Measurements from ENCODE around the gene PCDHGA4. TPM values are rescaled to one million over a fixed set of nuclear protein-coding genes. Genes with fewer than 3 reads are reported as not detected.

The PCDHGA4 gene
- total and polyA plus RNA-seq, 2 of the 8 experiments (the other 6 are each of a cell fraction or from before 2014, with no cell fraction given), result 1.4 to 1.9 TPM

DNA sequence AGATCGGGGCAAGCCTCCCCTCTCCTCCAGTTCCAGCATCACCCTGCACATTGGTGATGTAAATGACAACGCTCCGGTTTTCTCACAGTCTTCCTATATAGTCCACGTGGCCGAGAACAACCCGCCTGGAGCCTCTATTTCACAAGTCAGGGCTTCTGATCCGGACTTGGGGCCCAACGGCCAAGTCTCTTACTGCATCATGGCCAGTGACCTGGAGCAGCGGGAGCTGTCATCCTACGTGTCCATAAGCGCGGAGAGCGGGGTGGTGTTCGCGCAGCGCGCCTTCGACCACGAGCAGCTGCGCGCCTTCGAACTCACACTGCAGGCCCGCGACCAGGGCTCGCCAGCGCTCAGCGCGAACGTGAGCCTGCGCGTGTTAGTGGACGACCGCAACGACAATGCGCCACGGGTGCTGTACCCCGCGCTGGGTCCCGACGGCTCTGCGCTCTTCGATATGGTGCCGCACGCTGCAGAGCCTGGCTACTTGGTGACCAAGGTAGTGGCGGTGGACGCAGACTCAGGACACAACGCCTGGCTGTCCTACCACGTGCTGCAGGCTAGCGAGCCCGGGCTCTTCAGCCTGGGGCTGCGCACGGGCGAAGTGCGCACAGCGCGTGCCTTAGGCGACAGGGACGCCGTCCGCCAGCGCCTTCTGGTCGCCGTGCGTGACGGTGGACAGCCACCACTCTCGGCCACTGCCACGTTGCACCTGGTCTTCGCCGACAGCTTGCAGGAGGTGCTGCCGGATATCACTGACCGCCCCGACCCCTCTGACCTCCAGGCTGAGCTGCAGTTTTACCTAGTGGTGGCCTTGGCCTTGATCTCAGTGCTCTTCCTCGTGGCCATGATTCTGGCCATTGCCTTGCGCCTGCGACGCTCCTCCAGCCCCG is 34.6 kb downstream of the PCDHGA4 start (continued):
- TF ChIP-seq, protein P1, sequence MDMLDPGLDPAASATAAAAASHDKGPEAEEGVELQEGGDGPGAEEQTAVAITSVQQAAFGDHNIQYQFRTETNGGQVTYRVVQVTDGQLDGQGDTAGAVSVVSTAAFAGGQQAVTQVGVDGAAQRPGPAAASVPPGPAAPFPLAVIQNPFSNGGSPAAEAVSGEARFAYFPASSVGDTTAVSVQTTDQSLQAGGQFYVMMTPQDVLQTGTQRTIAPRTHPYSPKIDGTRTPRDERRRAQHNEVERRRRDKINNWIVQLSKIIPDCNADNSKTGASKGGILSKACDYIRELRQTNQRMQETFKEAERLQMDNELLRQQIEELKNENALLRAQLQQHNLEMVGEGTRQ (IDR thresholded peaks at IDR 0.05; ENCODE audit: low read length), result no peak
- no peak for TF ChIP-seq POLR2AphosphoS5 (IDR thresholded peaks at IDR 0.05; ENCODE audit: low read depth, low read length)
- TF ChIP-seq SP4 (IDR thresholded peaks at IDR 0.05; ENCODE audit: low read length), result no peak
- TF ChIP-seq NANOG (IDR thresholded peaks at IDR 0.05; ENCODE audit: insufficient read depth, low read depth, low read length, poor library complexity, severe bottlenecking), result no peak
- no peak for TF ChIP-seq RFX5 (IDR thresholded peaks at IDR 0.05; ENCODE audit: borderline replicate concordance, low read depth, low read length)
- no peak for TF ChIP-seq CREB1 (IDR thresholded peaks at IDR 0.05)
- no peak for TF ChIP-seq SIRT6 (IDR thresholded peaks at IDR 0.05; ENCODE audit: low read length)

Measured in H1 (cell line).